Effector memory CD8-positive, alpha-beta T cell (primary cell): ENCODE data around the gene MAPK6.
"Not testable (repeated sequence)": the region's sequence is repeated elsewhere in the genome, so short reads cannot be mapped to it uniquely, and the experiment has no call there.

Experiments used
- ATAC-seq: fragments of 150-1000 bp; cut with Tn5 transposase; replicated peaks from 2 replicates; pipeline ENCODE4 v1.10.0; 2021; ENCODE audit warnings: mild to moderate bottlenecking, moderate library complexity
- DNase-seq, 3 experiments: peaks; one replicate each; pipeline ENCODE4 v3.0.0; 2021
- H3K27ac Mint-ChIP-seq, 2 donors: one replicate each; pipeline ENCODE4 v1.8.0; 2022; ENCODE audit warnings: mild to moderate bottlenecking in 2 of 2, mixed read lengths in 2 of 2, moderate library complexity in 2 of 2
- H3K27me3 Mint-ChIP-seq, 2 donors: one replicate each; pipeline ENCODE4 v1.8.0; 2022; ENCODE audit warnings: mixed read lengths in 2 of 2
- H3K36me3 Mint-ChIP-seq: one replicate; pipeline ENCODE4 v1.8.0; 2022; ENCODE audit warnings: mild to moderate bottlenecking, moderate library complexity, mixed read lengths; ENCODE audit not compliant: insufficient read depth
- H3K4me1 Mint-ChIP-seq, 2 donors: one replicate each; pipeline ENCODE4 v1.8.0; 2022; ENCODE audit warnings: low read depth in 2 of 2, mixed read lengths in 2 of 2
- H3K4me3 Mint-ChIP-seq, 2 donors: one replicate each; pipeline ENCODE4 v1.8.0; 2022; ENCODE audit warnings: mild to moderate bottlenecking in 2 of 2, mixed read lengths in 2 of 2, moderate library complexity in 2 of 2
- H3K9me3 Mint-ChIP-seq, 2 donors: one replicate each; pipeline ENCODE4 v1.8.0; 2022; ENCODE audit warnings: mixed read lengths in 2 of 2

Gene MAPK6

DNA sequence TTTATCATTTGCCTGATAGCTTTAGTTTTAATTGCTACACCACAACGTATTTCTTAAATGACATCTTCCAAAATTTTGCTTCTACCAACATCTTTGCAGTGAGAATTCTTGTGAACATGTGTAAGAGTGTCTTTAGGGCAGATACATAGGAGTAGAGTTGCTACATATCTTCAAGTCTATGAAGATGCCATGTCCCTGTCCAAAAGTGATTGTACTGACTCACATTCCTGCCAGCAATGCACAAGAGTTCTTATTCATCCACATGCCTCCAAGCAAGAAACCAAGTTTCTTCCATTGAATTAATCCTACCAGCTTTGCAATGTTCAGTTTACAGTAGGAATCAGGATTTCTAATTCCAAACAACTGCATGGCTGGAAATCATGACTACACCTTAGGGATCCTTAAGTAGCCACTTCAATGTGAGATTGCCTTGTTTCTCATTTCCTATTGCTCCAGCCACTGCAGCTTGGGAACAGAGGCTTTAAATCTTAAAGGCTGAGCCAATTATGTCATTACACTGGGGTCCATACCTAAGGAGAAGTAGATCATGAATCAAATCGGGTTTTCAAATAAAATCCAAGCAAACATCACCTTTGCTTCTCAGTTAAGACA is 49.1 kb downstream of the MAPK6 start:
- DNase-seq (no peak), ATAC-seq (no peak)
- Mint-ChIP-seq H3K4me3 (no peak overlapping the region), H3K27me3 (no peaks in the 10 kb centered on the region), H3K36me3 (peaks cover 30% of the 10 kb centered on the region), H3K4me1 (peaks cover 0 to 4% of the 10 kb centered on the region in 2 donors), H3K9me3 (no peaks in the 10 kb centered on the region), H3K27ac (peak overlapping the region in 1 of 2 donors; percentile 84)

GRCh38 chr15:52069559-52069958 is 50.5 kb downstream of the MAPK6 start:
- Mint-ChIP-seq H3K27ac (no peak overlapping the region), H3K9me3 (no peaks in the 10 kb centered on the region), H3K4me3 (no peak overlapping the region), H3K4me1 (peaks cover 0 to 4% of the 10 kb centered on the region in 2 donors), H3K27me3 (no peaks in the 10 kb centered on the region), H3K36me3 (peaks cover 15% of the 10 kb centered on the region)
- DNase-seq: no peak
- ATAC-seq: no peak

GRCh38 chr15:52071570-52071969 is 52.6 kb downstream of the MAPK6 start:
- H3K27ac Mint-ChIP-seq: no peak overlapping the region
- ATAC-seq (no peak), DNase-seq (no peak)
- H3K27me3 Mint-ChIP-seq: no peaks in the 10 kb centered on the region
- no peaks in the 10 kb centered on the region for H3K9me3 Mint-ChIP-seq
- H3K4me1 Mint-ChIP-seq: peaks cover 0 to 4% of the 10 kb centered on the region in 2 donors
- H3K4me3 Mint-ChIP-seq: no peak overlapping the region
- H3K36me3 Mint-ChIP-seq: peaks cover 12% of the 10 kb centered on the region

- H3K9me3 Mint-ChIP-seq: no peaks in the 10 kb centered on the region
- peaks cover 10 to 13% of the 10 kb centered on the region in 2 donors for H3K27me3 Mint-ChIP-seq
- no peak overlapping the region for H3K4me3 Mint-ChIP-seq
- ATAC-seq (no peak), DNase-seq (no peak)
- peaks cover 4 to 7% of the 10 kb centered on the region in 2 donors for H3K4me1 Mint-ChIP-seq
- peaks cover 5% of the 10 kb centered on the region for H3K36me3 Mint-ChIP-seq
- H3K27ac Mint-ChIP-seq: no peak overlapping the region
Measured at GRCh38 chr15:52076889-52077781, 58.1 kb downstream of the MAPK6 start.

DNA sequence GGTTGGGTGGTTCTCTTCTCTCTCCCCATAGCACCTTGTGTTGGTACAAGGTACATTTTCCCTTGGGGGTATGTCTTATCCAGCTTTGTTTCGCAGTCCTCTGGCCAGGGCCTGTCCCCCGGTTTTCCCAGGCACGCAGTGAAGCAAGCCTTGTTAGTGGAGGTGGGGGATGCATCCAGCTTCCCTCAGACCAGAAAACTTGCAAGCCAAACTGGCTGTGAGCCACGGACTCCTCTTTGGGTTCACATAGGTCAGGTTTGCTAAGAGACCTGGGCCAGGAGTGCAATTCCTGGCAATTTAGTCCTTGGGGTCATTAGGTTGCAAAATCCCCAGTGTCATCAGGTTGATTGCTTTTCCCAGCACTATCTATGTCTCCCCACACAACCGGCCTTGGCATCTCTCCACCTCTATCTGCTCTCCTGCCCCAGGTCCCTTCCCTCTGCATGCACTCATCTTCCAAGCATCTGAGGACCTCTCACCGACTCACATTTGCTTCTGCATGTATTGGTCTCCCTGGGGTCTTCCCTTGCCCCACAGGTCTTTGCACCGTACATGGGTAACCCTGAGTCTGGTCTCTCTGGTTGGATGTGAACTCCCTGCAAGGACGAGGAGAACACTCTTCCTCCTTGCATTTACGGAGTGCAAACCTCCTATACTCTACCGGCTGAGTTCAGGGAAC is 59.3 kb downstream of the MAPK6 start:
- peaks cover 10 to 13% of the 10 kb centered on the region in 2 donors for H3K27me3 Mint-ChIP-seq
- H3K36me3 Mint-ChIP-seq: peaks cover 5% of the 10 kb centered on the region
- ATAC-seq (no peak), DNase-seq (no peak)
- no peak overlapping the region for H3K4me3 Mint-ChIP-seq
- peaks cover 16 to 19% of the 10 kb centered on the region in 2 donors for H3K4me1 Mint-ChIP-seq
- no peak overlapping the region for H3K27ac Mint-ChIP-seq
- H3K9me3 Mint-ChIP-seq: no peaks in the 10 kb centered on the region

- Mint-ChIP-seq H3K4me3 (no peak overlapping the region), H3K36me3 (peaks cover 5% of the 10 kb centered on the region), H3K4me1 (peaks cover 17 to 25% of the 10 kb centered on the region in 2 donors), H3K27ac (no peak overlapping the region), H3K27me3 (peaks cover 10 to 13% of the 10 kb centered on the region in 2 donors), H3K9me3 (no peaks in the 10 kb centered on the region)
- peak; percentile 74 to 82 (median 76) for DNase-seq
- ATAC-seq: peak; percentile 87
Measured at GRCh38 chr15:52078876-52079700, 60.1 kb downstream of the MAPK6 start.

GRCh38 chr15:52080031-52080430 is 61.0 kb downstream of the MAPK6 start:
- no peak for ATAC-seq
- Mint-ChIP-seq H3K27ac (no peak overlapping the region), H3K27me3 (peaks cover 10 to 13% of the 10 kb centered on the region in 2 donors), H3K36me3 (peaks cover 5% of the 10 kb centered on the region), H3K4me1 (peaks cover 17 to 25% of the 10 kb centered on the region in 2 donors), H3K4me3 (no peak overlapping the region), H3K9me3 (no peaks in the 10 kb centered on the region)
- no peak for DNase-seq

GRCh38 chr15:52080706-52081392 is 61.8 kb downstream of the MAPK6 start:
- ATAC-seq (no peak), DNase-seq (no peak)
- H3K4me1 Mint-ChIP-seq: peaks cover 17 to 25% of the 10 kb centered on the region in 2 donors
- H3K4me3 Mint-ChIP-seq: no peak overlapping the region
- H3K27me3 Mint-ChIP-seq: peaks cover 10 to 13% of the 10 kb centered on the region in 2 donors
- no peak overlapping the region for H3K27ac Mint-ChIP-seq
- H3K36me3 Mint-ChIP-seq: peaks cover 5% of the 10 kb centered on the region
- H3K9me3 Mint-ChIP-seq: no peaks in the 10 kb centered on the region

DNA sequence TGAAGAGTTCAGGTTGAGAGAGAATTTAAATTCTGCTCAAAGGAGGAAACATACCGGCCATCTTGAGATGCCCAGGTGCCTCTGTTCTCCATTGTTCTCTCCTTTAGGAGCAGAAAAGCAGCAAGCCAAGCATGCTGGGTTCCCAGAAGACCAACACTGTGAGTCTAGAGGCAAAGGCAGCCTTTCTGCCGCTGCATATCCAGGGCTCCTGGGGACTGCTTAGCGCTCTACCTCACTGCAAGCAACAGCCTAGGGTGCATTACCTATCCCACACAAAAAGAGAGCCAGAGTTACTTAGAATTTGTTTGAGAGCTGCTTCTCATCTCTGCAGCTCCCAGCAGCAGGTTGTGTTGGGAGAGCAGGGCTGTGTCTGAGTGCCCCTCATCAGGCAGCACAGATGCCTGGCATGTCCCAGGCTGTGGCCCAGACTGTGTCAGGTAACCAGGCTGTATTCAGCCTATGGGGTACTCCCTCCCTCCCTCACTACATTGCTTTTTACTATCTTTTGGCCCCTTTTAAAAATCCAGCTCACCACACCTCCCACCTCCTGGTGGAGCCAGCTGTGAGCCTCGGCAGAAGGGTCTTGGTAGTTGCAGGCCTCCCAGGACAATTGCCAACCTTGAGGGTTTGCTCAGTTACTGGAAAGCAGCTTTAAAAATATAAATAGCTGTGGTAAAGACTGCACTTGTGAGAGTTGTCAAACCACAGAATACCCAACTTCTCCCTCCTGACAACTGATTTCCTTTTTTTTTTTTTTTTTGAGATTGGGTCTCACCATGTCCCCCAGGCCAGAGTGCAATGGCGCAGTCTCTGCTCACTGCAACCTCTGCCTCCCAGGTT is 63.4 kb downstream of the MAPK6 start:
- DNase-seq: no peak
- peak; percentile 61 for ATAC-seq
- Mint-ChIP-seq H3K4me3 (peak overlapping the region; percentile 60 to 65), H3K9me3 (no peaks in the 10 kb centered on the region), H3K36me3 (no peaks in the 10 kb centered on the region), H3K27me3 (peaks cover 10 to 13% of the 10 kb centered on the region in 2 donors), H3K27ac (peak overlapping the region; percentile 82 to 85), H3K4me1 (peaks cover 17 to 25% of the 10 kb centered on the region in 2 donors)

GRCh38 chr15:52083037-52083359 is 64.0 kb downstream of the MAPK6 start:
- peak overlapping the region; percentile 60 to 65 for H3K4me3 Mint-ChIP-seq
- not testable (repeated sequence) for H3K36me3 Mint-ChIP-seq, ATAC-seq, H3K9me3 Mint-ChIP-seq, DNase-seq
- peak overlapping the region; percentile 82 to 85 for H3K27ac Mint-ChIP-seq
- peaks cover 17 to 25% of the 10 kb centered on the region in 2 donors for H3K4me1 Mint-ChIP-seq
- H3K27me3 Mint-ChIP-seq: peaks cover 10% of the 10 kb centered on the region in 2 donors

DNA sequence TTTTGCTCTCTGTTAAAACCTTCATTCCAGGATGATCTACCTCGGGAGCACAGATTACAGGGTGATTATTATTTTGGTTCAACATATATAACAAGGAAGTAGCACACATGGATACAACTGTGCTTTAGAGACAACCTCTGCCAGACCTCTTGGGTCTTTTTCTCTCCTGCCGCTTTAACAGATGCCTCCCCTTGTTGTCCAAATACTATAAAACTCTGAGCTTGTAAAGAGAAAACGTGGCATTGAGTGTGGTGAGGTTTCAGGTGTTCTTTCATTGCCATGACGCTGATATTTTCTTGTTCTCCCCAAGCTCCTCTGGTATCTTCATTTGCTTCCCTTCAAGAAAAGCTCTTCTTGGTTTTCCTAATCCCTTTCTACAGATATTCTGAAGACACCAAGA is 64.6 kb downstream of the MAPK6 start:
- no peaks in the 10 kb centered on the region for H3K9me3 Mint-ChIP-seq
- DNase-seq (no peak), ATAC-seq (no peak)
- peaks cover 4 to 10% of the 10 kb centered on the region in 2 donors for H3K27me3 Mint-ChIP-seq
- no peaks in the 10 kb centered on the region for H3K36me3 Mint-ChIP-seq
- H3K4me1 Mint-ChIP-seq: peaks cover 17 to 24% of the 10 kb centered on the region in 2 donors
- H3K27ac Mint-ChIP-seq: peak overlapping the region in 1 of 2 donors; percentile 85
- no peak overlapping the region for H3K4me3 Mint-ChIP-seq

- Mint-ChIP-seq H3K9me3 (peaks cover 3 to 6% of the 10 kb centered on the region in 2 donors), H3K4me3 (no peak overlapping the region), H3K27me3 (peaks cover 9 to 10% of the 10 kb centered on the region in 2 donors), H3K36me3 (no peaks in the 10 kb centered on the region), H3K4me1 (peaks cover 13 to 18% of the 10 kb centered on the region in 2 donors), H3K27ac (no peak overlapping the region)
- ATAC-seq (no peak), DNase-seq (no peak)
Measured at GRCh38 chr15:52085299-52085698, 66.3 kb downstream of the MAPK6 start.
